PC-3 (cell line): Measurements from ENCODE around the gene WDR53. TPM values are rescaled to one million over a fixed set of nuclear protein-coding genes. Genes with fewer than 3 reads are reported as not detected.

Source experiments
- ATAC-seq: fragments of 200-7000 bp; cut with Tn5 transposase; 2 replicates; pipeline ENCODE4 v1.9.1; 2020; ENCODE audit warnings: mild to moderate bottlenecking, moderate library complexity
- BruUV-seq: library from RNA; stranded (reverse); fragments of 400-500 nt; replicated peaks from 2 replicates; lab custom pipeline; 2021; lab: Mats Ljungman, UMichigan
- CTCF ChIA-PET: fragments of 300-600 bp; sonication (Branson Sonifier 250); formaldehyde crosslinking; loops from one replicate; lab custom pipeline; 2022; ENCODE audit warnings: antibody characterized with exemption; lab: Charles Lee
- POLR2A ChIA-PET: fragments of 300-600 bp; sonication (Branson Sonifier 250); formaldehyde crosslinking; loops from one replicate; lab custom pipeline; 2022; ENCODE audit warnings: antibody characterized with exemption; ENCODE audit not compliant: unreplicated experiment; lab: Charles Lee
- DNase-seq: peaks from one replicate; pipeline ENCODE4 v3.0.0-alpha.2; 2015
- H2AFZ ChIP-seq: fragments of 300-600 bp; sonication (generic); 2 replicates; pipeline ENCODE4 v1.6.0; 2016; ENCODE audit warnings: antibody characterized with exemption, low read length
- H3F3A ChIP-seq: fragments of 300-600 bp; sonication (generic); one replicate; pipeline ENCODE4 v1.6.0; 2017; ENCODE audit warnings: antibody characterized with exemption, low read length, control low read depth, mild to moderate bottlenecking; ENCODE audit not compliant: unreplicated experiment
- H3K27ac ChIP-seq: fragments of 300-600 bp; sonication (generic); 2 replicates; pipeline ENCODE4 v1.5.1; 2016; ENCODE audit warnings: mild to moderate bottlenecking, low read length
- H3K27me3 ChIP-seq: fragments of 300-600 bp; sonication (generic); 2 replicates; pipeline ENCODE4 v1.6.1; 2016; ENCODE audit warnings: low read length, mixed read lengths
- H3K36me3 ChIP-seq: fragments of 300-600 bp; sonication (generic); 2 replicates; pipeline ENCODE4 v1.6.1; 2016; ENCODE audit warnings: low read depth, mixed run types, low read length, mixed read lengths
- H3K4me1 ChIP-seq: fragments of 300-600 bp; sonication (generic); 2 replicates; pipeline ENCODE4 v1.5.1; 2016; ENCODE audit warnings: low read length; ENCODE audit not compliant: insufficient read depth
- H3K4me2 ChIP-seq: fragments of 300-600 bp; sonication (generic); 2 replicates; pipeline ENCODE4 v1.6.0; 2016; ENCODE audit warnings: low read length
- H3K4me3 ChIP-seq: fragments of 300-600 bp; sonication (generic); 2 replicates; pipeline ENCODE4 v1.5.1; 2016; ENCODE audit warnings: mild to moderate bottlenecking, low read length, mixed read lengths
- H3K79me2 ChIP-seq: fragments of 300-600 bp; sonication (generic); 2 replicates; pipeline ENCODE4 v1.6.1; 2017; ENCODE audit warnings: low read length, mixed read lengths
- H3K9ac ChIP-seq: fragments of 300-600 bp; sonication (generic); 2 replicates; pipeline ENCODE4 v1.6.0; 2016; ENCODE audit warnings: mild to moderate bottlenecking, low read length
- H3K9me2 ChIP-seq: fragments of 300-600 bp; sonication (generic); replicated peaks from 2 replicates; pipeline ENCODE4 v1.6.1; 2016; ENCODE audit warnings: mixed run types, low read length, mixed read lengths
- H3K9me3 ChIP-seq: fragments of 300-600 bp; sonication (generic); 2 replicates; pipeline ENCODE4 v1.6.1; 2016; ENCODE audit warnings: low read length, mixed read lengths
- H4K20me1 ChIP-seq: fragments of 300-600 bp; sonication (generic); 2 replicates; pipeline ENCODE4 v1.6.1; 2016; ENCODE audit warnings: low read length, mixed read lengths
- CTCF ChIP-seq: fragments of 300-600 bp; sonication (generic); conservative IDR thresholded peaks from 2 replicates; pipeline ENCODE4 v1.5.1; 2017; ENCODE audit warnings: antibody characterized with exemption, low read depth, mild to moderate bottlenecking, low read length
- EZH2 ChIP-seq: fragments of 300-600 bp; sonication (generic); IDR thresholded peaks from one replicate; pipeline ENCODE4 v1.6.1; 2017; ENCODE audit warnings: antibody characterized with exemption, mild to moderate bottlenecking, low read length; ENCODE audit not compliant: unreplicated experiment
- EZH2phosphoT487 ChIP-seq: fragments of 300-600 bp; sonication (generic); IDR thresholded peaks from 2 replicates; pipeline ENCODE4 v1.6.1; 2018; ENCODE audit warnings: mild to moderate bottlenecking, antibody characterized with exemption, low read length, borderline replicate concordance
- intact Hi-C: fragments of 100-400 bp; cut with micrococcal nuclease; formaldehyde crosslinking; loops from 2 replicates; pipeline ENCODE4 v1.9.0; 2023
- total RNA-seq: library from RNA; depleted of rRNA; stranded (reverse); fragments of >200 nt; gene quantifications from 2 replicates; pipeline ENCODE4 v1.2.3, GENCODE V29; 2014; rRNA removed

Gene WDR53
- total RNA-seq, 1 experiment from 2014 or later, result 11.7 TPM

GRCh38 chr3:196506687-196507086 is 61.7 kb downstream of the WDR53 start:
- no TSS peak for BruUV-seq
- TF ChIP-seq EZH2phosphoT487, result no peak
- Histone ChIP-seq H2AFZ (no peak overlapping the region), H3K4me3 (no peak overlapping the region), H3K4me2 (no peak overlapping the region), H3K27me3 (no peaks in the 10 kb centered on the region), H3F3A (no peaks in the 10 kb centered on the region), H4K20me1 (peaks cover 5% of the 10 kb centered on the region), H3K4me1 (peaks cover 4% of the 10 kb centered on the region; the same call in 1 of the 2 replicates), H3K27ac (no peak overlapping the region), H3K9me3 (0 out of 2 replicates have a peak, but pooled peaks cover 10% of the 10 kb centered on the region), H3K79me2 (peaks cover 16% of the 10 kb centered on the region), H3K9ac (no peak overlapping the region), H3K9me2 (no peaks in the 10 kb centered on the region), H3K36me3 (no peaks in the 10 kb centered on the region)
- ATAC-seq (no peak), DNase-seq (no peak)
- POLR2A ChIA-PET, result no interaction called here
- CTCF ChIA-PET, result no interaction called here
- intact Hi-C loops, result no loop called here

GRCh38 chr3:196504556-196504955 is 63.8 kb downstream of the WDR53 start:
- ChIA-PET CTCF (no interaction called here), POLR2A (no interaction called here)
- Histone ChIP-seq H2AFZ (no peak overlapping the region), H3K4me2 (no peak overlapping the region), H3K27me3 (no peaks in the 10 kb centered on the region), H3K36me3 (no peaks in the 10 kb centered on the region), H3K9me2 (no peaks in the 10 kb centered on the region), H3K4me3 (no peak overlapping the region), H3K4me1 (peaks cover 12% of the 10 kb centered on the region), H3K79me2 (peaks cover 37% of the 10 kb centered on the region), H3F3A (no peaks in the 10 kb centered on the region), H3K27ac (no peak overlapping the region), H4K20me1 (peaks cover 23% of the 10 kb centered on the region), H3K9ac (no peak overlapping the region), H3K9me3 (0 out of 2 replicates have a peak, but pooled peaks cover 10% of the 10 kb centered on the region)
- BruUV-seq, result no TSS peak
- DNase-seq, result no peak
- intact Hi-C loops, result loop anchor here (5.0 kb wide), 1 partner anchor 72 kb away; the partner anchor contains the start of gene UBXN7
- TF ChIP-seq EZH2, result no peak
- no peak for TF ChIP-seq CTCF
- ATAC-seq, result no peak

Other genes starting within 250 kb of the WDR53 start
- gene TM4SF19, start 230.2 kb downstream of the WDR53 start, total RNA-seq, result 1.1 and 5.2 TPM in 2 replicates
- 10.2 and 10.5 TPM in 2 replicates for gene UBXN7, start 136.1 kb downstream of the WDR53 start, total RNA-seq
- 12.8 and 13.8 TPM in 2 replicates for gene RNF168, start 64.8 kb downstream of the WDR53 start, total RNA-seq
- not detected in 2 replicates for gene SMCO1, start 53.2 kb downstream of the WDR53 start, total RNA-seq
- 20.8 and 22.3 TPM in 2 replicates for gene FBXO45, start 106 bp upstream of the WDR53 start, total RNA-seq
- gene NRROS, start 71.1 kb upstream of the WDR53 start, total RNA-seq, result 0.07 and 0.29 TPM in 2 replicates
- 2.6 and 3.2 TPM in 2 replicates for gene CEP19, start 143.7 kb upstream of the WDR53 start, total RNA-seq
- gene PIGX, start 143.8 kb upstream of the WDR53 start, total RNA-seq, result 22.5 and 30.3 TPM in 2 replicates
- 32.6 and 53.8 TPM in 2 replicates for gene PAK2, start 171.3 kb upstream of the WDR53 start, total RNA-seq